GM12891 (cell line): ENCODE data around the gene RBM3.

ENCODE experiments used
- PAX5 ChIP-seq: IDR thresholded peaks from 2 replicates; pipeline ENCODE4 v1.6.1; 2011; ENCODE audit warnings: low read length, moderate library complexity, mild to moderate bottlenecking; ENCODE audit not compliant: insufficient read depth, severe bottlenecking
- POLR2A ChIP-seq: IDR thresholded peaks from 2 replicates; pipeline ENCODE4 v1.6.1; 2011; ENCODE audit warnings: low read depth, low read length, control low read depth
- POLR2AphosphoS5 ChIP-seq: IDR thresholded peaks from 2 replicates; pipeline ENCODE4 v1.6.1; 2011; ENCODE audit warnings: low read depth, low read length, control low read depth
- POU2F2 ChIP-seq: IDR thresholded peaks from 2 replicates; pipeline ENCODE4 v1.6.1; 2011; ENCODE audit warnings: low read depth, mild to moderate bottlenecking, control low read depth, low read length, moderate library complexity
- SPI1 ChIP-seq: IDR thresholded peaks from 2 replicates; pipeline ENCODE4 v1.6.1; 2011; ENCODE audit warnings: low read depth, low read length, control low read depth
- TAF1 ChIP-seq: IDR thresholded peaks from 2 replicates; pipeline ENCODE4 v1.6.1; 2011; ENCODE audit warnings: low read depth, low read length, control low read depth

GRCh38 chrX:48530736-48531135 is 43.5 kb upstream of the RBM3 start:
- TF ChIP-seq POLR2AphosphoS5 (no peak), POLR2A (no peak), SPI1 (no peak), PAX5 (no peak), POU2F2 (no peak), TAF1 (no peak)
